ENCODE measurements around the gene C16orf54.
"Not testable (repeated sequence)": the region's sequence is repeated elsewhere in the genome, so short reads cannot be mapped to it uniquely, and the experiment has no call there.

Gene C16orf54

DNA sequence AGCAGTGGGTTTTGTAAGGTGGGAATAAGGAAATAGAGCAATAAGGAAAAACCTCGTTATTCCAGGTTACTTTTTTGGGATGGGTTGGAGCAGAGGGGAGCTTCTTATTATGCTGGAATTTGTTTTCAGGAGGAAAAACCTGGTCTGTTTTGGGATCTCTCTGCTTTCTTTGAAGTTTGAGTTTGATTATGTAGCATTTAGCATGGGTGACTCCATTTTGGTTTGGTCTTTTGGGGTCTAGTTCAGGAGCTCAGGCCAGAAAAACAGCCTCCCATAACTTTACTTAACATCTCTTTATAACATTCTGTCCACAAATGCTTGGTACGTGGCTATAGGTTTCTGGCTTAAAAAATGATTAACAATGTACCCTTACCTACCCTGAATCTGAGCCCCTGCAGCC lies 23.7 kb upstream of the C16orf54 start:
- DNase-seq (ENCODE audit: low read depth): no peak

- no peak for DNase-seq (ENCODE audit: low read depth)
Measured at GRCh38 chr16:29767062-29767461, 21.3 kb upstream of the C16orf54 start.

- no peak for DNase-seq (ENCODE audit: low read depth)
Measured at GRCh38 chr16:29766571-29766970, 20.8 kb upstream of the C16orf54 start.

DNA sequence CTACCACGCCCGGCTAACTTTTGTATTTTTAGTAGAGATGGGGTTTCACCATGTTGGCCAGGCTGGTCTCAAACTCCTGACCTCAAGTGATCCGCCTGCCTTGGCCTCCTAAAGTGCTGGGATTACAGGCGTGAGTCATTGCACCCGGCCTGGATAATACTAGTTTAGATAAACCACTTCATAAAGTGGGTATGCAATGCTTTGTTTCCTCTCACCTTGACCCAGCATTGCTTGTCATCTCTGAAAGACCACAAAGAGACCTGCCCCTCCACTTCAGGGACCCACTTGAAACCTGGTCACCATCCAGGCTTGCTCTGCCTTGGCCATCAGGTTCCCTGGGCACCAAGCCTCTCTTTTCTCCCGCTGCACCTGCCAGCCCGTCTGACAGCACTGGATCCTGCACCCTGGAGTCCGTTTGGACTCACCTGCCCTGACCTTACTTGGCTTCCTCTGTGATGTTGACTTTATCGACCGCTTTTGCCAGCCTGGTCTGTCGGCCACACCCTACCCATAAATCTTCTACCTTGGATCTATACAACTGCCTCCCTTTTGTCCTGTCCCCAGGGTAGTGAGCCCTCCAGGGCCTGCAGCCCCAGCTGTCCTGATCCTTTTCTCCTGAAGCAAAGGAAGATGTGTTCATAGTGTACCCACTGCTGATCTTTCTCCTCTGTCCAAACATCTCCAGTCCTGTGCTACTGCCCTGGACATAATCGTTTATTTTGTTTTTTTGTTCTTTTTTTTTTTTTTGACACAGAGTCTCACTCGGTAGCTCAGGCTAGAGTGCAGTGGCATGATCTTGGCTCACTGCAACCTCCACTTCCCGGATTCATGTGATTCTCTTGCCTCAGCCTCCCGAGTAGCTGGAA lies 19.6 kb upstream of the C16orf54 start:
- no peak for DNase-seq (ENCODE audit: low read depth)

- no peak for DNase-seq (ENCODE audit: low read depth)
Measured at GRCh38 chr16:29763326-29763725, 17.5 kb upstream of the C16orf54 start.

DNA sequence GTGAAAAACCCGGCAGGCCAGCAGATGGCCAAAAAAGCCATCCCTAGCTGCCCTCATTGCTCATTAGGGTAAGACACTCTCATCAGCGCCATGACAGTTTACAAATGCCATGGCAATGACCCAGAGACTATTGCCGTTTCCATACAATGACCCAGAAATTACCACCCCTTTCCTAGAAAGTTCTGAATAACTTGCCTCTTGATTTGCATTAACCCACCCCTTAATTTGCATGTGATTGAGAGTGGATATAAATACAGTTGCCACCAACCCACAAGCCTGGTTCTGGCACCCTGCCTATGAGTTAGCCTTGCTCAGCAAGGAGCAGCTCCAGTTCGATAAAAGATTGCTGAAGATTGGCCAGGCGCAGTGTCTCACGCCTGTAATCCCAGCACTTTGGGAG lies 16.1 kb upstream of the C16orf54 start:
- no peak for DNase-seq (ENCODE audit: low read depth)

- DNase-seq (ENCODE audit: low read depth): not testable (repeated sequence)
Measured at GRCh38 chr16:29761280-29761651, 15.5 kb upstream of the C16orf54 start.

DNA sequence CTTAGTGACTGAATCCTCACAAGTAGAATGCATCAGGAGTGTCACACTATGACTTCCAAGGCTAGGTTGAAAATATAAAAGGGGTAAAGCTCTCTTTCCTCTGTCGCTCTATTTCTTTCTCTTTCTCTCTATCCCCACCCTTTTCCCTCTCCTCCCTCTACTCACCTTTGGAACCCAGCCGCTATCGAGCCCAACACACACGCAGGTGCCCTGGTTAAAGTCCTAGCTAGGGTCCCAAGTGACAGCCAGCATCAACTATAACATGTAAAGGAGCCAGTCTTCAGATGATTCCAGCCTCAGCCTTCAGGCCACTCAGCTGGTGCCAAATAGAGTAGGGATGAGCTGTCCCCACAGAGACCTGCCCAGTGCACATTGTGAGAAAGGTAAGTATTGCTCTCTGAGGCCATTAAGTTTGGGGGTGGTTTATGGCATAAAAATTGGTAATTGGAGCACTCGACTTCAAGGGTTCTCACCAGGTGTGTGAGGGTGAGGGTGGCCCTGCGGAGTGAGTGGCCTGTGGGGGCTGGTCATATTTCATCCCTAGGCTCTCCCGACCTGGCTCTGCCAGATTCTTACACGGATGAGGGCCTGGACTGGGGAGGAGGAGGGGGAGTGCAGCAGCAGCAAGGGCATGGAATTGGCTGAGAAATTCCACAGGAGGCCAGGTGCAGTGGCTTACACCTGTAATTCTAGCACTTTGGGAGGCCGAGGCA lies 14.9 kb upstream of the C16orf54 start:
- DNase-seq (ENCODE audit: low read depth): no peak

GRCh38 chr16:29757950-29758466 lies 12.2 kb upstream of the C16orf54 start:
- no peak for DNase-seq (ENCODE audit: low read depth)

- DNase-seq (ENCODE audit: low read depth): not testable (repeated sequence)
Measured at GRCh38 chr16:29757086-29757485, 11.3 kb upstream of the C16orf54 start.

DNA sequence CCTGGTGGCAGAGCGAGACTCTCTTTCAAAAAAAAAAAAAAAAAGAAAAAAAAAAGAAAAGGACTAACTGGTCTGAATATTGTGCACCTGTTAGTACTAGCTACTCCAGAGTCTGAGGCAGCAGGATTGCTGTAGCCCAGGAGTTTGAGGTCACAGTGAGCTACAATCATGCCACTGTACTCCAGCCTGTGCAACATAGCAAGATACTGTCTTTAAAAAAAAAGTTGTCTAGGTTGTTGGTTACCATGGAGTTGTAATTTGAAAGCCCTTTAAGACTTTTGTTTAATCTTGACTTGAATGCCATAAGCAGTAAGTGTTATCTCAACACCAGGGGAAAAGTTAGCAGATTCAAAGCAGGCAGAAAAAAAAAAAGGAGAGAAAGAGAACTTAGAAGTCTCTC lies 10.9 kb upstream of the C16orf54 start:
- DNase-seq (ENCODE audit: low read depth): no peak

DNA sequence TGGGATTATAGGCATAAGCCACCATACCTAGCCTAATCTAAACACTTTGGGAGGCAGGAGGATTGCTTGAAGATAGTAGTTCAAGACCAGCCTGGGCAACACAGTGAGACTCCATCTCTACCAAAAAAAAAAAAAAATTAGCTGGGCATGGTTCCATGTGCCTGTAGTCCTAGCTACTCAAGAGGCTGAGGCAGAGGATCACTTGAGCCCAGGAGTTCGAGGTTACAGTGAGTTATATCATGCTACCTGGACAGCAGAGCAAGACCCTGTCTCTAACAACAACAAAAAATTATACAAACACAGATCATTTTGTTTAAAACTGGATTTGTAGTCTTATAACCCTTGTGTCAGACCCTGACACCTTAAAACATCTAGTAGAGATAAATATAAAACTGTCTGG lies 7.7 kb upstream of the C16orf54 start:
- no peak for DNase-seq (ENCODE audit: low read depth)

DNA sequence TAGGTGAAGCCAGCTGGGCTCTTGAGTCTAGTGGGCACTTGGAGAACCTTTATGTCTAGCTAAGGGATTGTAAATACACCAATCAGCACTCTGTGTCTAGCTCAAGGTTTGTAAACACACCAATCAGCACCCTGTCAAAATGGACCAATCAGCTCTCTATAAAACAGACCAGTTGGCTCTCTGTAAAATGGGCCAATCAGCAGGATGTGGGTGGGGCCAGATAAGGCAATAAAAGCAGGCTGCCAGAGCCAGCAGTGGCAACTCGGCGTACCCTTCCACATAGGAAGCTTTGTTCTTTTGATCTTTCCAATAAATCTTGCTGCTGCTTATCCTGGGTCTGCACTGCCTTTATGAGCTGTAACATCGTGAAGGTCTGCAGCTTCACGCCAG lies 3.0 kb upstream of the C16orf54 start:
- DNase-seq (ENCODE audit: low read depth): not testable (repeated sequence)

- DNase-seq (ENCODE audit: low read depth): no peak
Measured at GRCh38 chr16:29747947-29748759, 2.4 kb upstream of the C16orf54 start.

GRCh38 chr16:29746518-29746917 lies 728 bp upstream of the C16orf54 start:
- DNase-seq (ENCODE audit: low read depth): not testable (repeated sequence)

DNA sequence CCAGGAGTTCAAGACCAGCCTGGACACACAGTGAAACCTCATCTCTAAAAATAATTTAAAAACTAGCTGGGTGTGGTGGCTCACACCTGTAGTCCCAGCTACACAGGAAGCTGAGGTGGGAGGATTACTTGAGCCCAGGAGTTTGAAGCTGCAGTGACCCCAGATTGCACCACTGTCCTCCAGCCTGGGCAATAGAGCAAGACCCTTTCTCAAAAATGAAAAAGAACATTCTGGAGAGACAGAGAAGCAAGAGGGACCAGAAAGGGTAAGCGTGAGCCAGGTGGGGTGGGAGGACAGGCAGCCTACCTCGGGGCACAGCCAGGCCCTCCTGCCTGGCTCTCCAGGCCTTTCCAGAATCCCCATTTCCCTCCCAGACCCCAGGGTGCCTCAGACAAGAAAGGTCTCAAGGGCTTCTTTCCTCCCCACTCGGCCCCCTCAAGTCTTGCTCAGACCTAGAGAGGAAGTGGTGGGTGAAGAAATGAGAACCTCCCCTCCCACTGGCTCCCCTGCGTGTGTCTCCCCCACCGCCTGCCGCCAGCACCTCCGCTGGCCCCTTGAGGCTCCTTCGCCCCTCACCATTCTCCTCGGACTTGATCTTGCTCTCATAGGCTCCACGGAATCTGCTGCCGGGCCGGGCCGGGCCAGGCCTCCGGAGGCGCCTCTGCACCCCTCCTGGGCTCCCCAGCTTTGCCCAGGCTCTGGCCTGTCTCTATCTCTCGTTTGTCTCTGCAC lies 503 bp downstream of the C16orf54 start:
- DNase-seq (ENCODE audit: low read depth): no peak

DNA sequence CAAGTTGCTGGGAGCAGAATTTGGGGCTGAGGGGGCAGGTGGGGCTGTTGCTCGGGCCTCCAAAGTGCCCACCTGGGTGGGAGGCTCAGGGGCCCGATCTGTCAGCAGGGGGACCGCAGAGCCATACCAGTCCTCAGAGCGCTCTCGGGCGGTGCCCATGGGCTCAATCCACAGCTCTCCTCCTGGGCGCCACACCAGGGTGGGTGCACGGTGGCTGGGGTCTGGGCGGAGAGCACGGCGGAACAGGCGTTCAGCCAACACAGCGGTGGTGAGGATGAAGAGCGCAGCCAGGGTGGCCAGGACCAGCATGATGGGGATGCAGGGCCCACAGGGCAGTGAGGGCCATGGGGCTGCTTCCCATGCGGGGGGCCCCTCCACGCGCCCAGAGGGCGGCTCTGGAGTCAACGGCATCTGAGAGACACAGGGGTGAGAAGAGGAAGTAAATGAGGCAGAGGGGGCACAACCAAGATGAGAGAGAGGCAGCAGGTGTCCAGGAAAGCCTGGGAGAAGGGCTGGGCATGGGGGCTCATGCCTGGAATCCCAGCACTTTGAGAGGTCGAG lies 1.2 kb downstream of the C16orf54 start:
- no peak for DNase-seq (ENCODE audit: low read depth)

- no peak for DNase-seq (ENCODE audit: low read depth)
Measured at GRCh38 chr16:29743827-29744531, 1.8 kb downstream of the C16orf54 start.

GRCh38 chr16:29743475-29743826 lies 2.3 kb downstream of the C16orf54 start:
- no peak for DNase-seq (ENCODE audit: low read depth)

GRCh38 chr16:29742683-29743275 lies 3.0 kb downstream of the C16orf54 start:
- DNase-seq (ENCODE audit: low read depth): no peak
